CD14-positive monocyte (primary cell): ENCODE measurements around the gene KIAA0408. TPM values are rescaled to one million over a fixed set of nuclear protein-coding genes. Genes with fewer than 3 reads are reported as not detected.

ENCODE experiments used
- DNase-seq, 3 donors: peaks; one replicate each; pipeline ENCODE4 v3.0.0-alpha.2; 2011 to 2022
- H2AFZ ChIP-seq: 2 replicates; pipeline ENCODE4 v1.6.0; 2012; ENCODE audit warnings: mild to moderate bottlenecking, low read depth, low read length, inconsistent platforms; ENCODE audit not compliant: insufficient read depth, poor library complexity, severe bottlenecking
- H3K27ac ChIP-seq, 2 donors: 1 replicate in 1 of 2; 2 replicates in 1 of 2; pipeline ENCODE4 v1.5.1; 2012 to 2013; ENCODE audit warnings: low read length in 2 of 2, control low read depth in 1 of 2, inconsistent platforms in 1 of 2, low read depth in 1 of 2, mild to moderate bottlenecking in 1 of 2
- H3K27me3 ChIP-seq, 2 donors: one replicate each; pipeline versions ENCODE4 v1.6.0 to v1.6.1; 2011 to 2013; ENCODE audit warnings: low read length in 2 of 2; ENCODE audit not compliant: control insufficient read depth in 2 of 2, insufficient read depth in 2 of 2
- H3K36me3 ChIP-seq, 2 donors: replicated peaks in 1 of 2; 1 replicate in 1 of 2; 2 replicates in 1 of 2; pipeline versions ENCODE4 v1.5.1 to v1.6.1; 2012 to 2013; ENCODE audit warnings: low read length in 2 of 2, control low read depth in 1 of 2, inconsistent platforms in 1 of 2, mild to moderate bottlenecking in 1 of 2; ENCODE audit not compliant: insufficient read depth in 2 of 2, control insufficient read depth in 1 of 2
- H3K4me1 ChIP-seq, 2 donors: 1 replicate in 1 of 2; 2 replicates in 1 of 2; pipeline versions ENCODE4 v1.5.1 to v1.6.1; 2012 to 2013; ENCODE audit warnings: low read length in 2 of 2, control low read depth in 1 of 2, inconsistent platforms in 1 of 2, mild to moderate bottlenecking in 1 of 2, moderate library complexity in 1 of 2; ENCODE audit not compliant: insufficient read depth in 2 of 2, control insufficient read depth in 1 of 2
- H3K4me2 ChIP-seq: replicated peaks from 2 replicates; pipeline ENCODE3; 2012; ENCODE audit warnings: low read length, moderate library complexity, mild to moderate bottlenecking; ENCODE audit not compliant: poor library complexity, severe bottlenecking; ENCODE audit errors: extremely low read depth
- H3K4me3 ChIP-seq, 3 experiments: fragments of 200-600 bp in 1 of 3; sonication (generic) in 1 of 3; replicated peaks in 1 of 3; 1 replicate in 2 of 3; 2 replicates in 1 of 3; pipeline ENCODE4 v1.5.1; 2011 to 2013; ENCODE audit warnings: low read length in 3 of 3, mild to moderate bottlenecking in 3 of 3, control low read depth in 2 of 3, low read depth in 2 of 3, inconsistent platforms in 1 of 3, moderate library complexity in 1 of 3
- H3K79me2 ChIP-seq: 2 replicates; pipeline ENCODE4 v1.6.0; 2012; ENCODE audit warnings: mild to moderate bottlenecking, control low read depth, inconsistent platforms, low read length, moderate library complexity; ENCODE audit not compliant: insufficient read depth
- H3K9ac ChIP-seq: 2 replicates; pipeline ENCODE4 v1.6.0; 2017; ENCODE audit warnings: low read length, mild to moderate bottlenecking; ENCODE audit not compliant: insufficient read depth, poor library complexity, severe bottlenecking
- H3K9me3 ChIP-seq, 2 donors: replicated peaks in 1 of 2; 1 replicate in 1 of 2; 2 replicates in 1 of 2; pipeline versions ENCODE4 v1.5.1 to v1.6.1; 2012 to 2013; ENCODE audit warnings: low read length in 2 of 2, control low read depth in 1 of 2; ENCODE audit not compliant: control insufficient read depth in 1 of 2, insufficient read depth in 1 of 2
- H4K20me1 ChIP-seq: 2 replicates; pipeline ENCODE4 v1.6.0; 2012; ENCODE audit warnings: mild to moderate bottlenecking, low read length, control low read depth, moderate library complexity; ENCODE audit not compliant: insufficient read depth
- H3K27ac Mint-ChIP-seq, 7 donors: one replicate each; pipeline ENCODE4 v1.8.0; 2020; ENCODE audit warnings: mild to moderate bottlenecking in 7 of 7, mixed read lengths in 7 of 7, moderate library complexity in 6 of 7, inconsistent platforms in 2 of 7
- H3K27me3 Mint-ChIP-seq, 3 donors: one replicate each; pipeline ENCODE4 v1.8.0; 2021 to 2022; ENCODE audit warnings: low read depth in 3 of 3, mild to moderate bottlenecking in 3 of 3, mixed read lengths in 3 of 3, moderate library complexity in 3 of 3, inconsistent platforms in 1 of 3
- H3K36me3 Mint-ChIP-seq, 2 donors: one replicate each; pipeline ENCODE4 v1.8.0; 2020; ENCODE audit warnings: mixed read lengths in 2 of 2, inconsistent platforms in 1 of 2, mild to moderate bottlenecking in 1 of 2
- H3K4me1 Mint-ChIP-seq: one replicate; pipeline ENCODE4 v1.8.0; 2020; ENCODE audit warnings: mild to moderate bottlenecking, mixed read lengths
- H3K4me3 Mint-ChIP-seq, 2 donors: one replicate each; pipeline ENCODE4 v1.8.0; 2020; ENCODE audit warnings: mild to moderate bottlenecking in 2 of 2, mixed read lengths in 2 of 2, moderate library complexity in 1 of 2
- H3K9me3 Mint-ChIP-seq, 7 donors: one replicate each; pipeline ENCODE4 v1.8.0; 2020 to 2022; ENCODE audit warnings: mixed read lengths in 7 of 7, mild to moderate bottlenecking in 6 of 7, moderate library complexity in 6 of 7, inconsistent platforms in 2 of 7
- WGBS: methylation state at CpG from one replicate; pipeline ENCODE4 v1.1.5; 2013; ENCODE audit warnings: missing lambda C conversion rate; ENCODE audit not compliant: insufficient coverage; 5-methylcytosine and 5-hydroxymethylcytosine counted together
- intact Hi-C, 2 donors: fragments of 100-400 bp; cut with micrococcal nuclease; formaldehyde crosslinking; loops; one replicate each; pipeline versions ENCODE4 v1.15.0 to v1.15.1; 2023
- polyA plus RNA-seq, 3 donors: library from polyadenylated mRNA; depleted of rRNA in 1 of 3; unstranded in 2 of 3; stranded (reverse) in 1 of 3; fragments of 300-500 nt in 2 of 3; fragments of >200 nt in 1 of 3; fragmentation: Illumina TruSeq in 2 of 3; gene quantifications; 1 replicate in 2 of 3; 2 replicates in 1 of 3; pipeline ENCODE4 v1.2.3, GENCODE V29; 2012 to 2021
- TF ChIP-seq, protein P1 (sequence below): fragments of 200-600 bp; IDR thresholded peaks from one replicate; pipeline ENCODE4 v1.8.0; 2022; ENCODE audit warnings: antibody characterized with exemption, mild to moderate bottlenecking

The KIAA0408 gene
- polyA plus RNA-seq, 3 donors, result 0.03 TPM; not detected in 2

- H2AFZ ChIP-seq, result no peak overlapping the region
- H3K9me3 Mint-ChIP-seq, result no peaks in the 10 kb centered on the region
- 100% methylated on average over 4 of the region's 5 CpGs for WGBS
- peaks cover 0 to 2% of the 10 kb centered on the region in 2 donors for H3K4me1 ChIP-seq
- no peaks in the 10 kb centered on the region for H4K20me1 ChIP-seq
- no peak overlapping the region for H3K27ac ChIP-seq
- peaks cover 3% of the 10 kb centered on the region for H3K4me1 Mint-ChIP-seq
- H3K79me2 ChIP-seq, result no peaks in the 10 kb centered on the region
- DNase-seq, result no peak
- H3K27me3 ChIP-seq, result no peaks in the 10 kb centered on the region
- no peak overlapping the region for H3K27ac Mint-ChIP-seq
- no peaks in the 10 kb centered on the region for H3K36me3 ChIP-seq
- H3K4me2 ChIP-seq, result no peak overlapping the region
- no peaks in the 10 kb centered on the region for H3K9me3 ChIP-seq
- H3K36me3 Mint-ChIP-seq, result no peaks in the 10 kb centered on the region
- H3K4me3 ChIP-seq, result no peak overlapping the region
- TF ChIP-seq, protein P1, sequence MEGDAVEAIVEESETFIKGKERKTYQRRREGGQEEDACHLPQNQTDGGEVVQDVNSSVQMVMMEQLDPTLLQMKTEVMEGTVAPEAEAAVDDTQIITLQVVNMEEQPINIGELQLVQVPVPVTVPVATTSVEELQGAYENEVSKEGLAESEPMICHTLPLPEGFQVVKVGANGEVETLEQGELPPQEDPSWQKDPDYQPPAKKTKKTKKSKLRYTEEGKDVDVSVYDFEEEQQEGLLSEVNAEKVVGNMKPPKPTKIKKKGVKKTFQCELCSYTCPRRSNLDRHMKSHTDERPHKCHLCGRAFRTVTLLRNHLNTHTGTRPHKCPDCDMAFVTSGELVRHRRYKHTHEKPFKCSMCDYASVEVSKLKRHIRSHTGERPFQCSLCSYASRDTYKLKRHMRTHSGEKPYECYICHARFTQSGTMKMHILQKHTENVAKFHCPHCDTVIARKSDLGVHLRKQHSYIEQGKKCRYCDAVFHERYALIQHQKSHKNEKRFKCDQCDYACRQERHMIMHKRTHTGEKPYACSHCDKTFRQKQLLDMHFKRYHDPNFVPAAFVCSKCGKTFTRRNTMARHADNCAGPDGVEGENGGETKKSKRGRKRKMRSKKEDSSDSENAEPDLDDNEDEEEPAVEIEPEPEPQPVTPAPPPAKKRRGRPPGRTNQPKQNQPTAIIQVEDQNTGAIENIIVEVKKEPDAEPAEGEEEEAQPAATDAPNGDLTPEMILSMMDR, result no peak
- no peak overlapping the region for H3K4me3 Mint-ChIP-seq
- H3K9ac ChIP-seq, result no peak overlapping the region
- H3K27me3 Mint-ChIP-seq, result peaks cover 0 to 2% (median 0%) of the 10 kb centered on the region in 3 donors
- intact Hi-C loops, result loop anchor here (10.0 kb wide), 2 partner anchors 68 to 78 kb away; no protein-coding TSS in a partner anchor
These were observed 7.2 kb upstream of the KIAA0408 start for GRCh38 chr6:127466416-127466815.

DNA sequence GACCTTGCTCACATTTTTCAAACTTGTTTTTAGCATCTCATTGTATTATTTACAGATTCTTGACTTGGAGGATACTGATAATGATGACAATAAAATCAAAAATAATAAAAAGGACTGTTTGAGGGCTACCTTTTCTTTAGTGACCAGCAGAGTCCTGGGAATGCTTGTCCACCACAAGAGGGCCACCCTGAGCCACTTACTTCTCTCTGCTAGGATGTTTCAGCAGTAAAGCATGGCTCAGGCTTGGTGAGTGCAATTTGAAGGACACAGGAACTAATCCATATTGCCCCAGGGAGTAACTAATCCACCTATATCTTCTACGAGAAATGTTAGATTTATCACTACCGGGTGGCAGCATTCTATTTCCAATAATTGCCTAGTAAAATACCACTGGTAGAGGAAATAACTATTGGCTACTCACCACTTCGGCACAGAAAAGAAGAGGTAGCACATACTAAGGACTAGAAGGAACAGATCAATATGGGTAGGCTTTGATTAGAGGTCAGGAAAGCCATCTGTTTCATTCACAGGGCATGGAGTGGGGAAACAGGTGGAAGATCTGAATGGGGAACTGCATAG is 5.8 kb upstream of the KIAA0408 start:
- TF ChIP-seq, protein P1, result peak; percentile 86
- peak; percentile 47 to 66 (median 63) for DNase-seq
- intact Hi-C loops, result loop anchor here (10.0 kb wide), 2 partner anchors 70 to 80 kb away; no protein-coding TSS in a partner anchor
- Mint-ChIP-seq H3K9me3 (no peaks in the 10 kb centered on the region), H3K36me3 (no peaks in the 10 kb centered on the region), H3K27ac (no peak overlapping the region), H3K4me1 (no peaks in the 10 kb centered on the region), H3K4me3 (no peak overlapping the region), H3K27me3 (peaks cover 0 to 2% (median 0%) of the 10 kb centered on the region in 3 donors)
- Histone ChIP-seq H4K20me1 (no peaks in the 10 kb centered on the region), H3K9me3 (no peaks in the 10 kb centered on the region), H3K4me3 (no peak overlapping the region), H3K4me2 (no peak overlapping the region), H3K27ac (no peak overlapping the region), H3K9ac (no peak overlapping the region), H3K79me2 (no peaks in the 10 kb centered on the region), H2AFZ (no peak overlapping the region), H3K36me3 (no peaks in the 10 kb centered on the region), H3K4me1 (no peaks in the 10 kb centered on the region), H3K27me3 (no peaks in the 10 kb centered on the region)
- no CpG with 5 or more reads among the region's 3 CpGs for WGBS
